K562 (cell line): ENCODE data around the gene CPE. TPM values are rescaled to one million over a fixed set of nuclear protein-coding genes. Genes with fewer than 3 reads are reported as not detected.

Source experiments
- ATAC-seq: fragments of 200-7000 bp; cut with Tn5 transposase; 3 replicates; pipeline ENCODE4 v1.9.1; 2020; ENCODE audit warnings: moderate library complexity
- BruUV-seq: library from RNA; stranded (reverse); fragments of 400-500 nt; replicated peaks from 2 replicates; lab custom pipeline; 2021; lab: Mats Ljungman, UMichigan
- CTCF ChIA-PET: fragments of 300-600 bp; formaldehyde crosslinking; extraction: SDS; loops from one replicate; lab custom pipeline; 2021; ENCODE audit warnings: low intra/inter-chr PET ratio; lab: Yijun Ruan, JAX
- POLR2A ChIA-PET: fragments of 300-600, 350-650 bp; sonication (Branson Sonifier 250); formaldehyde crosslinking; extraction: SDS; loops from one replicate; lab custom pipeline; 2021; ENCODE audit warnings: antibody characterized with exemption, inconsistent platforms; lab: Yijun Ruan, JAX
- DNase-seq, 4 experiments: peaks; one replicate each; pipeline versions ENCODE4 v3.0.0 to v3.0.0-alpha.2; 2011 to 2018; ENCODE audit warnings: low spot score in 3 of 4, mixed read lengths in 3 of 4; ENCODE audit errors: extremely low read depth in 1 of 4
- FAIRE-seq: peaks from 2 replicates; lab custom pipeline; 2011; peaks lifted over from hg19 to GRCh38; lab: Jason Lieb, UNC
- H2AFZ ChIP-seq: 2 replicates; pipeline ENCODE4 v1.6.0; 2011; ENCODE audit warnings: low read depth, low read length, control low read depth, inconsistent platforms
- H3K27ac ChIP-seq: fragments of 200-600 bp; 3 replicates; pipeline ENCODE4 v1.8.0; 2011; ENCODE audit warnings: low read depth, mild to moderate bottlenecking, control low read depth, inconsistent platforms, low read length, moderate library complexity, mixed read lengths; ENCODE audit errors: extremely low read depth
- H3K27me3 ChIP-seq, 2 experiments: fragments of 300-600 bp in 1 of 2; 2 replicates in 1 of 2; 3 replicates in 1 of 2; pipeline versions ENCODE4 v1.6.0 to v1.8.0; 2011; ENCODE audit warnings: inconsistent platforms in 2 of 2, low read length in 2 of 2, mild to moderate bottlenecking in 1 of 2, mixed read lengths in 1 of 2, moderate library complexity in 1 of 2; ENCODE audit not compliant: control insufficient read depth in 2 of 2, insufficient read depth in 2 of 2
- H3K36me3 ChIP-seq: fragments of 300-600 bp; 3 replicates; pipeline ENCODE4 v1.8.0; 2011; ENCODE audit warnings: mild to moderate bottlenecking, low read length, inconsistent platforms; ENCODE audit not compliant: control insufficient read depth, insufficient read depth
- H3K4me1 ChIP-seq, 2 experiments: fragments of 200-600 bp in 1 of 2; replicated peaks in 1 of 2; 2 replicates in 1 of 2; 3 replicates in 1 of 2; pipeline versions ENCODE4 v1.5.1 to v1.8.0; 2011; ENCODE audit warnings: inconsistent platforms in 2 of 2, low read length in 2 of 2, mild to moderate bottlenecking in 1 of 2, mixed read lengths in 1 of 2, moderate library complexity in 1 of 2; ENCODE audit not compliant: control insufficient read depth in 2 of 2, insufficient read depth in 2 of 2
- H3K4me2 ChIP-seq: 2 replicates; pipeline ENCODE4 v1.6.1; 2011; ENCODE audit warnings: low read length, control low read depth, inconsistent platforms, mixed read lengths; ENCODE audit not compliant: insufficient read depth
- H3K4me3 ChIP-seq: fragments of 200-600 bp; sonication (generic), shearing (Covaris generic); 2 replicates; pipeline ENCODE4 v1.5.1; 2016; ENCODE audit warnings: control low read depth, inconsistent platforms
- H3K79me2 ChIP-seq: fragments of 200-600 bp; 3 replicates; pipeline ENCODE4 v1.8.0; 2011; ENCODE audit warnings: low read length, inconsistent platforms; ENCODE audit not compliant: control insufficient read depth, insufficient read depth
- H3K9ac ChIP-seq, 2 experiments: 2 replicates each; pipeline versions ENCODE4 v1.6.0 to v1.6.1; 2011; ENCODE audit warnings: low read depth in 2 of 2, low read length in 2 of 2, control low read depth in 1 of 2, inconsistent platforms in 1 of 2, mild to moderate bottlenecking in 1 of 2, mixed read lengths in 1 of 2; ENCODE audit not compliant: insufficient read depth in 1 of 2
- H3K9me1 ChIP-seq: one replicate; pipeline ENCODE4 v1.6.0; 2011; ENCODE audit warnings: inconsistent platforms, mild to moderate bottlenecking, low read length, moderate library complexity; ENCODE audit not compliant: control insufficient read depth, insufficient read depth
- H3K9me3 ChIP-seq: replicated peaks from 2 replicates; pipeline ENCODE4 v1.5.1; 2011; ENCODE audit warnings: low read depth, low read length, inconsistent platforms; ENCODE audit not compliant: control insufficient read depth, insufficient read depth
- H4K20me1 ChIP-seq: replicated peaks from 2 replicates; pipeline ENCODE4 v1.6.1; 2011; ENCODE audit warnings: low read length, inconsistent platforms, mixed read lengths; ENCODE audit not compliant: control insufficient read depth, insufficient read depth
- HEY1 ChIP-seq: fragments of 250-450 bp; sonication (Bioruptor Pico); IDR thresholded peaks from 2 replicates; pipeline ENCODE4 v1.5.0; 2020; ENCODE audit warnings: mild to moderate bottlenecking, moderate library complexity, borderline replicate concordance
- JUND ChIP-seq, 2 experiments: IDR thresholded peaks; 2 replicates in 1 of 2; 3 replicates in 1 of 2; pipeline ENCODE4 v1.6.1; 2011; ENCODE audit warnings: borderline replicate concordance in 2 of 2, low read depth in 2 of 2, low read length in 2 of 2, improper control_type of control experiment in 1 of 2, missing biosample characterization in 1 of 2, missing genetic modification characterization in 1 of 2, missing genetic modification reagents in 1 of 2
- NRF1 ChIP-seq, 2 experiments: fragments of 450-650 bp; IDR thresholded peaks in 1 of 2; conservative IDR thresholded peaks in 1 of 2; 2 replicates each; pipeline ENCODE4 v1.6.1; 2014; ENCODE audit warnings: mild to moderate bottlenecking in 2 of 2
- ZNF316 ChIP-seq: fragments of 450-650 bp; IDR thresholded peaks from 2 replicates; pipeline ENCODE4 v1.6.1; 2016
- WGBS: fragments of 100-300 bp; shearing (Covaris generic); methylation state at CpG from one replicate; pipeline ENCODE4 v1.1.6; 2016; ENCODE audit warnings: low coverage, mixed read lengths; ENCODE audit not compliant: insufficient coverage; ENCODE audit errors: missing lambda C conversion rate; 5-methylcytosine and 5-hydroxymethylcytosine counted together
- in situ Hi-C: fragments of 300-500 bp; cut with MboI; formaldehyde crosslinking; loops from 4 replicates; pipeline ENCODE4 v1.15.0; 2018; ENCODE audit warnings: inconsistent platforms, mixed read lengths
- intact Hi-C: fragments of 100-400 bp; cut with micrococcal nuclease; formaldehyde crosslinking; loops from 2 replicates; pipeline ENCODE4 v1.14.2; 2022
- polyA plus RNA-seq, 8 experiments: library from polyadenylated mRNA; depleted of rRNA in 4 of 8; stranded (reverse) in 5 of 8; unstranded in 3 of 8; fragments of >200 nt; fragmentation: Nextera tagmentation in 2 of 8; fragmentation: Illumina TruSeq in 1 of 8; extraction: Ambion mirVana in 2 of 8; extraction: Trizol in 1 of 8; gene quantifications; 2 replicates each; pipeline versions ENCODE4 v1.2.1 to v1.2.3, GENCODE V29; 2011 to 2014; ENCODE audit warnings: inconsistent platforms in 1 of 8, missing spikeins in 1 of 8
- total RNA-seq, 7 experiments: library from RNA; depleted of rRNA in 6 of 7; stranded (reverse); fragments of >200 nt in 6 of 7; fragmentation: Illumina TruSeq in 2 of 7; extraction: Trizol in 2 of 7; gene quantifications; 2 replicates each; pipeline versions ENCODE4 v1.2.1 to v1.2.3, GENCODE V29; 2011 to 2021; ENCODE audit warnings: low replicate concordance in 1 of 7
- TF ChIP-seq, protein P1 (sequence below): fragments of 250-450 bp; sonication (Bioruptor Pico); IDR thresholded peaks from 2 replicates; pipeline ENCODE4 v1.8.0; 2021; ENCODE audit warnings: moderate library complexity, mild to moderate bottlenecking, inconsistent platforms

CPE gene
- total and polyA plus RNA-seq, 9 of the 15 experiments (the other 6 are each of a cell fraction or from before 2014, with no cell fraction given), result 0.04 to 0.16 (median 0.06) TPM; not detected in 4

- peaks cover 0 to 7% of the 10 kb centered on the region in 2 experiments; a peak in 2 of 5 replicates for H3K4me1 ChIP-seq
- in situ Hi-C loops, result no loop called here
- H3K4me3 ChIP-seq, result no peak overlapping the region
- H3K4me2 ChIP-seq, result no peak overlapping the region
- H3K9me3 ChIP-seq, result no peaks in the 10 kb centered on the region
- peaks cover 0 to 7% of the 10 kb centered on the region in 2 experiments; a peak in 2 of 5 replicates for H3K27me3 ChIP-seq
- H3K27ac ChIP-seq, result no peak overlapping the region
- H2AFZ ChIP-seq, result no peak overlapping the region
- no peaks in the 10 kb centered on the region for H4K20me1 ChIP-seq
- H3K36me3 ChIP-seq, result no peaks in the 10 kb centered on the region
- H3K9me1 ChIP-seq, result no peaks in the 10 kb centered on the region
- H3K79me2 ChIP-seq, result no peaks in the 10 kb centered on the region
- no TSS peak for BruUV-seq
- intact Hi-C loops, result no loop called here
- TF ChIP-seq NRF1 (conservative IDR thresholded peaks at IDR 0.05 in 1 of 2, IDR thresholded peaks at IDR 0.05 in 1 of 2) (no peak), ZNF316 (no peak), JUND (IDR thresholded peaks at IDR 0.05; ENCODE audit: borderline replicate concordance, low read depth, low read length) (no peak), JUND (tag; IDR thresholded peaks at IDR 0.05; ENCODE audit: borderline replicate concordance, low read depth, low read length) (no peak), HEY1 (CRISPR knock-in tag) (no peak)
- TF ChIP-seq, protein P1, sequence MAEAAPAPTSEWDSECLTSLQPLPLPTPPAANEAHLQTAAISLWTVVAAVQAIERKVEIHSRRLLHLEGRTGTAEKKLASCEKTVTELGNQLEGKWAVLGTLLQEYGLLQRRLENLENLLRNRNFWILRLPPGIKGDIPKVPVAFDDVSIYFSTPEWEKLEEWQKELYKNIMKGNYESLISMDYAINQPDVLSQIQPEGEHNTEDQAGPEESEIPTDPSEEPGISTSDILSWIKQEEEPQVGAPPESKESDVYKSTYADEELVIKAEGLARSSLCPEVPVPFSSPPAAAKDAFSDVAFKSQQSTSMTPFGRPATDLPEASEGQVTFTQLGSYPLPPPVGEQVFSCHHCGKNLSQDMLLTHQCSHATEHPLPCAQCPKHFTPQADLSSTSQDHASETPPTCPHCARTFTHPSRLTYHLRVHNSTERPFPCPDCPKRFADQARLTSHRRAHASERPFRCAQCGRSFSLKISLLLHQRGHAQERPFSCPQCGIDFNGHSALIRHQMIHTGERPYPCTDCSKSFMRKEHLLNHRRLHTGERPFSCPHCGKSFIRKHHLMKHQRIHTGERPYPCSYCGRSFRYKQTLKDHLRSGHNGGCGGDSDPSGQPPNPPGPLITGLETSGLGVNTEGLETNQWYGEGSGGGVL (CRISPR knock-in tag), result no peak
- WGBS, result 10% methylated on average over 1 of the region's 1 CpG
- POLR2A ChIA-PET, result no interaction called here
- CTCF ChIA-PET, result no interaction called here
- DNase-seq, result no peak
- ATAC-seq, result no peak
- no peak for FAIRE-seq
- H3K9ac ChIP-seq, result no peak overlapping the region
These were observed 2.0 kb downstream of the CPE start for GRCh38 chr4:165380805-165381204.
